Endodermal cell (in vitro differentiated cells): ENCODE measurements around the gene GPR137C. TPM values are rescaled to one million over a fixed set of nuclear protein-coding genes. Genes with fewer than 3 reads are reported as not detected.

ENCODE experiments used
- DNase-seq: peaks from one replicate; pipeline ENCODE4 v3.0.0-alpha.2; 2017
- H3K27ac ChIP-seq: 2 replicates; pipeline ENCODE4 v1.5.1; 2013; ENCODE audit warnings: mild to moderate bottlenecking, low read depth, low read length, moderate library complexity
- H3K27me3 ChIP-seq: 2 replicates; pipeline ENCODE4 v1.6.1; 2013; ENCODE audit warnings: mild to moderate bottlenecking, low read length, moderate library complexity; ENCODE audit not compliant: insufficient read depth, control insufficient read depth, poor library complexity, severe bottlenecking
- H3K36me3 ChIP-seq: 2 replicates; pipeline ENCODE4 v1.7.0; 2013; ENCODE audit warnings: mild to moderate bottlenecking, low read length, moderate library complexity; ENCODE audit not compliant: control insufficient read depth, insufficient read depth
- H3K4me1 ChIP-seq: one replicate; pipeline ENCODE4 v1.7.0; 2013; ENCODE audit warnings: low read length; ENCODE audit not compliant: control insufficient read depth, insufficient read depth
- H3K4me3 ChIP-seq: 2 replicates; pipeline ENCODE4 v1.5.1; 2013; ENCODE audit warnings: mild to moderate bottlenecking, low read length, moderate library complexity
- H3K9ac ChIP-seq: 2 replicates; pipeline ENCODE4 v1.6.1; 2013; ENCODE audit warnings: mild to moderate bottlenecking, low read length, moderate library complexity; ENCODE audit not compliant: poor library complexity, severe bottlenecking; ENCODE audit errors: extremely low read depth
- H3K9me3 ChIP-seq: 2 replicates; pipeline ENCODE4 v1.6.1; 2013; ENCODE audit warnings: mild to moderate bottlenecking, low read length, moderate library complexity; ENCODE audit not compliant: control insufficient read depth
- H3K27ac Mint-ChIP-seq: 2 replicates; pipeline ENCODE4 v1.8.0; 2020; ENCODE audit warnings: mixed read lengths
- H3K27me3 Mint-ChIP-seq: 2 replicates; pipeline ENCODE4 v1.8.0; 2021; ENCODE audit warnings: mild to moderate bottlenecking, mixed read lengths; ENCODE audit not compliant: insufficient read depth
- H3K36me3 Mint-ChIP-seq: 2 replicates; pipeline ENCODE4 v1.8.0; 2020; ENCODE audit warnings: low read depth, mixed read lengths
- H3K4me1 Mint-ChIP-seq: 2 replicates; pipeline ENCODE4 v1.8.0; 2020; ENCODE audit warnings: mixed read lengths
- H3K4me3 Mint-ChIP-seq: 2 replicates; pipeline ENCODE4 v1.8.0; 2020; ENCODE audit warnings: mild to moderate bottlenecking, moderate library complexity, mixed read lengths
- H3K9me3 Mint-ChIP-seq: 2 replicates; pipeline ENCODE4 v1.8.0; 2020; ENCODE audit warnings: mild to moderate bottlenecking, mixed read lengths
- CTCF ChIP-seq: fragments of 200-600 bp; sonication (generic); conservative IDR thresholded peaks from 2 replicates; pipeline ENCODE4 v1.5.0; 2021; ENCODE audit warnings: antibody characterized with exemption, mild to moderate bottlenecking
- WGBS, 2 experiments: methylation state at CpG; one replicate each; pipeline versions ENCODE4 v1.1.5 to v1.1.7; 2013; ENCODE audit warnings: missing lambda C conversion rate in 2 of 2, mixed read lengths in 1 of 2; ENCODE audit not compliant: insufficient coverage in 1 of 2, insufficient read length in 1 of 2; 5-methylcytosine and 5-hydroxymethylcytosine counted together
- total RNA-seq, 2 donors: library from RNA; stranded (reverse); fragmentation: NEBNext Ultra II Directional in 1 of 2; extraction: Animal tissue kit (Norgen Biotek cat#: 25700) in 1 of 2; gene quantifications; 2 replicates in 1 of 2; 3 replicates in 1 of 2; pipeline ENCODE4 v1.2.1, GENCODE V29; 2021

GPR137C gene
- total RNA-seq, 2 donors from 2014 or later = 8.8 to 9.3 TPM

GRCh38 chr14:52538623-52539022 is 14.0 kb upstream of the GPR137C start:
- 62% methylated on average over 1 of the region's 2 CpGs; no CpG with 5 or more reads in 1 of the 2 experiments for WGBS, 2 experiments
- Histone ChIP-seq H3K27ac (no peak overlapping the region), H3K36me3 (no peaks in the 10 kb centered on the region), H3K4me1 (no peaks in the 10 kb centered on the region), H3K9me3 (no peaks in the 10 kb centered on the region), H3K27me3 (peaks cover 35% of the 10 kb centered on the region), H3K9ac (no peak overlapping the region), H3K4me3 (no peak overlapping the region)
- TF ChIP-seq CTCF = no peak
- no peak overlapping the region for H3K27ac Mint-ChIP-seq
- H3K4me1 Mint-ChIP-seq = no peaks in the 10 kb centered on the region
- no peak for DNase-seq
- H3K9me3 Mint-ChIP-seq = no peaks in the 10 kb centered on the region
- no peak overlapping the region for H3K4me3 Mint-ChIP-seq
- H3K27me3 Mint-ChIP-seq = peaks cover 34% of the 10 kb centered on the region
- H3K36me3 Mint-ChIP-seq = peaks cover 17% of the 10 kb centered on the region

- 88 to 89% methylated on average over 4 to 7 of the region's 7 CpGs for whole genome bisulfite sequencing, 2 experiments
Observed at GRCh38 chr14:52545584-52546317, 6.9 kb upstream of the GPR137C start.

GRCh38 chr14:52546318-52546670 is 6.3 kb upstream of the GPR137C start:
- Mint-ChIP-seq H3K36me3 (peaks cover 5% of the 10 kb centered on the region), H3K4me1 (peaks cover 20% of the 10 kb centered on the region), H3K4me3 (no peak overlapping the region), H3K9me3 (no peaks in the 10 kb centered on the region), H3K27ac (no peak overlapping the region), H3K27me3 (no peaks in the 10 kb centered on the region)
- Histone ChIP-seq H3K36me3 (no peaks in the 10 kb centered on the region), H3K9me3 (no peaks in the 10 kb centered on the region), H3K9ac (no peak overlapping the region), H3K27ac (no peak overlapping the region), H3K27me3 (peaks cover 7% of the 10 kb centered on the region), H3K4me1 (no peaks in the 10 kb centered on the region), H3K4me3 (no peak overlapping the region)
- no peak for TF ChIP-seq CTCF
- WGBS, 2 experiments = 94 to 100% methylated on average over 3 to 4 of the region's 4 CpGs
- DNase-seq = no peak

More at GRCh38 chr14:52545584-52546317, 6.9 kb upstream of the GPR137C start:
- Mint-ChIP-seq H3K27ac (no peak overlapping the region), H3K4me3 (no peak overlapping the region), H3K36me3 (peaks cover 5% of the 10 kb centered on the region), H3K9me3 (no peaks in the 10 kb centered on the region), H3K27me3 (no peaks in the 10 kb centered on the region), H3K4me1 (peaks cover 14% of the 10 kb centered on the region)
- Histone ChIP-seq H3K27me3 (peaks cover 7% of the 10 kb centered on the region), H3K36me3 (no peaks in the 10 kb centered on the region), H3K9ac (no peak overlapping the region), H3K4me1 (no peaks in the 10 kb centered on the region), H3K9me3 (no peaks in the 10 kb centered on the region), H3K27ac (no peak overlapping the region), H3K4me3 (no peak overlapping the region)
- DNase-seq = no peak
- TF ChIP-seq CTCF = no peak
